Activated naive CD8-positive, alpha-beta T cell treated with anti-CD3 and anti-CD28 coated beads, Interleukin-2, amount 10 ng/mL, durations not matched to agents 7 days and 5 days (primary cell): ENCODE results near the gene SYP. TPM values are rescaled to one million over a fixed set of nuclear protein-coding genes. Genes with fewer than 3 reads are reported as not detected.

Source experiments
- ATAC-seq: fragments of 150-1000 bp; cut with Tn5 transposase; one replicate; pipeline ENCODE4 v1.10.0; 2021; ENCODE audit warnings: low read depth, moderate library complexity
- POLR2A ChIA-PET: fragments of 350-600 bp; sonication (Branson Sonifier 250); formaldehyde crosslinking; loops from one replicate; lab custom pipeline; 2021; ENCODE audit warnings: antibody characterized with exemption; lab: Charles Lee
- DNase-seq: peaks from one replicate; pipeline ENCODE4 v3.0.0; 2021
- H3K27ac Mint-ChIP-seq: one replicate; pipeline ENCODE4 v1.8.0; 2022; ENCODE audit warnings: mild to moderate bottlenecking, mixed read lengths
- H3K27me3 Mint-ChIP-seq: one replicate; pipeline ENCODE4 v1.8.0; 2022; ENCODE audit warnings: mild to moderate bottlenecking, moderate library complexity, mixed read lengths
- H3K36me3 Mint-ChIP-seq: one replicate; pipeline ENCODE4 v1.8.0; 2021; ENCODE audit warnings: mild to moderate bottlenecking, mixed read lengths
- H3K4me1 Mint-ChIP-seq: one replicate; pipeline ENCODE4 v1.8.0; 2021; ENCODE audit warnings: mixed read lengths
- H3K4me3 Mint-ChIP-seq: one replicate; pipeline ENCODE4 v1.8.0; 2022; ENCODE audit warnings: mild to moderate bottlenecking, moderate library complexity, mixed read lengths
- H3K9me3 Mint-ChIP-seq: one replicate; pipeline ENCODE4 v1.8.0; 2021; ENCODE audit warnings: mixed read lengths
- total RNA-seq, 2 experiments: library from RNA; stranded (reverse); gene quantifications; one replicate each; pipeline ENCODE4 v1.2.3, GENCODE V29; 2021

SYP gene
- total RNA-seq, 2 experiments from 2014 or later: 2.6 to 3.6 TPM

DNA sequence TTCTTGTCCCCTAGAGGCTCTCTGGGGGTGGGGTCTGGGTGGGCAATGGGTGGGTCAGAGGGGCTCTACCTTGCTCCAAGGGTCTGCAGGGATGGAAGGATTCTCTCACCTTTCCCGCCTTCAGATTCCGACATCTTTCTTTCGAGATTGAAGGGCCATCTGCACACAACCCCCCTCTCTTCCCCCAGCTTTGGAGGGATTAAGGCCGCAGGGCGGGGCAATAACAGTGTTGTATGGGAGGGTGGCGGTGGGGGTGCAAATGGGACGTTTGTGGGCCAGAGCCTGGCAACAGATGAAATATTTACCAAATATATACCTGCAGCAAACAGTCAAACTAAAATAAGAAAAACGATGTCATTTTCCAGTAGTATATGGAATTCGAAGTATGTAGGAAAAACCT is 33.2 kb upstream of the SYP start, which contains the start of gene CACNA1F:
Gene CACNA1F, minus strand, starts transcription at position 165 of the 400 bp plus-strand sequence. Its CDS starts 31 bp downstream, at position 134.
- no peaks in the 10 kb centered on the region for H3K27me3 Mint-ChIP-seq
- no peaks in the 10 kb centered on the region for H3K9me3 Mint-ChIP-seq
- POLR2A ChIA-PET: no interaction called here
- no peak within 1 kb of the TSS for H3K4me3 Mint-ChIP-seq
- H3K27ac Mint-ChIP-seq: peak within 1 kb of the TSS; percentile 45
- ATAC-seq (no peak), DNase-seq (no peak)
- peaks cover 27% of the 10 kb centered on the region for H3K4me1 Mint-ChIP-seq
- H3K36me3 Mint-ChIP-seq: no peaks in the 10 kb centered on the region

- POLR2A ChIA-PET: no interaction called here
- ATAC-seq: no peak
- no peak for DNase-seq
- Mint-ChIP-seq H3K36me3 (no peaks in the 10 kb centered on the region), H3K4me3 (no peak overlapping the region), H3K4me1 (peaks cover 27% of the 10 kb centered on the region), H3K9me3 (no peaks in the 10 kb centered on the region), H3K27me3 (no peaks in the 10 kb centered on the region), H3K27ac (peak overlapping the region; percentile 45)
Measured at GRCh38 chrX:49232525-49232924, 32.5 kb upstream of the SYP start.

DNA sequence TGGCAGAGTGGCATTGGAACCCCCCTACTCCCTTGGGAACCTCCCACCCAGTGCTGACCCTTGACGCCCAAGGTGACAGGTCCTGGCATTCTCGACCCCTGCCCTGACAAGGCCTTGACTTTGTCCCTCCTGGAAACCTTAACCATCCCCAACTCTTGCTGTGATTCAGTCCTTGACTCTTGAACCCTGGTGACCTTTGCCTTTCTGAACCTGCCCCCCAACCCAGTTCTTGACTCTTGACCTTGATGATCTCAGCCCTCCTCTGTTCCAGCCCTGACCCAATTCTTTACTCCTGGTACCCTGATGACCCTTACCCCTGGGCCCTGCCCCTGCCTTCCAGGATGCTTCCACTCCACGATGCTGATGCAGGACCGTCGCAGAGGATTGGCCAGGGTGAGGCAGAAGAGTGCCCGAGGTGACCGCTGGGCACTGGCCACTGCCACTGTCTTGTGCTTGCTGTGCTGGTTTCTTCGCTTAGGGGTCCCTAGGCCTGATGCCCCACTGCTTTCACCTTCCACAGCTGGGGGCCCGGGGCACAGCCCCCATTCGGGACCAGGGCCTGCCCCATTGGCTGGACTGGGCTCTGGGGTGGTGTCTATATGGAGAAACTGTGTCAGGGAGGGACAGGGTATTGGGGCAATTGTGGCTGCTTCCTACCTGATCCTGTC is 31.5 kb upstream of the SYP start:
- Mint-ChIP-seq H3K4me3 (peak overlapping the region; percentile 81), H3K27ac (peak overlapping the region; percentile 90), H3K27me3 (no peaks in the 10 kb centered on the region), H3K4me1 (peaks cover 19% of the 10 kb centered on the region), H3K36me3 (no peaks in the 10 kb centered on the region), H3K9me3 (no peaks in the 10 kb centered on the region)
- DNase-seq (no peak), ATAC-seq (no peak)
- POLR2A ChIA-PET: interaction anchor here (1.0 to 1.7 kb wide), 2 partner anchors 31 to 430 kb away, joined by 3 to 4 read pairs; partner anchors contain the start of genes HDAC6 and SYP

DNA sequence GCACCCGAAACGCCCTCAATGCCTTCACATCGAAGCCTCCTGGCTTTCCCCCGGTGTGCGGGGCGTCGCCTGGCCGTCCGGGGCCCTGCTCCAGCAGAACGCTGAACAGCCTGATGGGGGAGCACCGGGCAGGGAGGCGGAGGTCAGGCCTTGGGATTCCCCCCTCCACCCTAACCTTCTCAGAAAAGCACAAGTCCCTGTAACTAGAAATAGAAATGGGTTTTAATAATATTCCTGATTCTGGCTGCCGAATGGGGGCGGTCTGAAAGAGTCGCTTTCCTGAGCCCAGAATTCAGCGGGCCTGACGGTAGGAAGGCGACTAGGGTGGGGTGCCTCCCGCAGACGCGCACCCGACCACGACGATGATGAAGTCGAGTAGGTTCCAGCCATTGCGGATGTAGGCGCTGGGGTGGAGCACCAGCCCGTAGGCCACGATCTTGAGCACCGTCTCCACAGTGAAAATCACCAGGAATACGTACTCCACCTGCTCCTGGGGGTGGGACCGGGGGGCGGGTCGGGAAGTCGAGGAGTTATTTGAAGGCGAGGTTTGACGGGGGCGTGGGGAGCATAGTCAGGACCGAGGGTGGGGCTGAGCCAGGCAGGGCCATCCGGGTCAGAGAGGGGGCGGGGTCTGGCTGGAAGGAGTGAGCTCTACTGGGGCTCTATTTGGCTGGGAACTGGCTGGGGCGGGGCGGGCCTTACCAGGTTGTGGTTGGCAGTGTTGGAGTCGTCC is 30.7 kb upstream of the SYP start:
- Mint-ChIP-seq H3K27me3 (no peaks in the 10 kb centered on the region), H3K27ac (peak overlapping the region; percentile 90)
- POLR2A ChIA-PET: interaction anchor here (0.8 to 1.7 kb wide), 4 partner anchors 30 to 429 kb away, joined by 3 to 4 read pairs (median 4); partner anchors contain the start of genes HDAC6 and SYP

GRCh38 chrX:49228185-49228584 is 28.2 kb upstream of the SYP start:
- ATAC-seq: no peak
- POLR2A ChIA-PET: no interaction called here
- DNase-seq: no peak
- Mint-ChIP-seq H3K36me3 (no peaks in the 10 kb centered on the region), H3K4me3 (no peak overlapping the region), H3K27ac (no peak overlapping the region), H3K4me1 (peaks cover 17% of the 10 kb centered on the region), H3K9me3 (no peaks in the 10 kb centered on the region), H3K27me3 (no peaks in the 10 kb centered on the region)

More for the DNA sequence above, 30.7 kb upstream of the SYP start:
- peak; percentile 74 for DNase-seq
- no peaks in the 10 kb centered on the region for H3K9me3 Mint-ChIP-seq
- H3K4me1 Mint-ChIP-seq: peaks cover 19% of the 10 kb centered on the region
- no peaks in the 10 kb centered on the region for H3K36me3 Mint-ChIP-seq
- H3K4me3 Mint-ChIP-seq: peak overlapping the region; percentile 81
- peak; percentile 80 for ATAC-seq

- no peak overlapping the region for H3K4me3 Mint-ChIP-seq
- H3K9me3 Mint-ChIP-seq: no peaks in the 10 kb centered on the region
- no peak overlapping the region for H3K27ac Mint-ChIP-seq
- ATAC-seq (no peak), DNase-seq (no peak)
- peaks cover 16% of the 10 kb centered on the region for H3K4me1 Mint-ChIP-seq
- POLR2A ChIA-PET: no interaction called here
- no peaks in the 10 kb centered on the region for H3K36me3 Mint-ChIP-seq
- no peaks in the 10 kb centered on the region for H3K27me3 Mint-ChIP-seq
Measured at GRCh38 chrX:49227726-49228125, 27.7 kb upstream of the SYP start.

DNA sequence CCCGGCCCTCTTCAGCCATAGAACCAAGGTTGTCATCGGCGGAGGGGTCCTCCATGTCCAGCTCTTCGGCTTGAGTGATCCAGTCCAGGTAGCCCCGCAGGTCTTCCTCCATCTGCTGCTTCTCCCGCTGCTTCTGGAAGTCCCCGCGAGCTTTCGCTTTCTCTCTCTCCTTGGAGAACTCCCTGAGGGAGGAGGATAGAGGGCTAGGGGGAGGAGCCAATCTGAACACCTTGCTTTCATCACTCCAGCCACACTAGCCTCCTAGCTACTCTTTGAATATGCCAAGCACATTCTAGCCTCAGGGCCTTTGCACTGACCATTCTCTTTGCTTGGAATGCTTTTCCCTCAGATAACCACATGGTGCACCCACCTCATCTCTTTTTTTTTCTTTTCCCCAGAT is 27.0 kb upstream of the SYP start:
- peaks cover 14% of the 10 kb centered on the region for H3K4me1 Mint-ChIP-seq
- H3K36me3 Mint-ChIP-seq: no peaks in the 10 kb centered on the region
- H3K27me3 Mint-ChIP-seq: no peaks in the 10 kb centered on the region
- DNase-seq: no peak
- H3K27ac Mint-ChIP-seq: no peak overlapping the region
- H3K9me3 Mint-ChIP-seq: no peaks in the 10 kb centered on the region
- H3K4me3 Mint-ChIP-seq: no peak overlapping the region
- no peak for ATAC-seq
- POLR2A ChIA-PET: no interaction called here

- Mint-ChIP-seq H3K4me3 (no peak overlapping the region), H3K27me3 (no peaks in the 10 kb centered on the region), H3K27ac (no peak overlapping the region), H3K36me3 (no peaks in the 10 kb centered on the region), H3K4me1 (peaks cover 8% of the 10 kb centered on the region), H3K9me3 (no peaks in the 10 kb centered on the region)
- ATAC-seq (no peak), DNase-seq (no peak)
- POLR2A ChIA-PET: no interaction called here
Measured at GRCh38 chrX:49225858-49226257, 25.9 kb upstream of the SYP start.

GRCh38 chrX:49221868-49222267 is 21.9 kb upstream of the SYP start:
- ATAC-seq (no peak), DNase-seq (no peak)
- Mint-ChIP-seq H3K4me3 (no peak overlapping the region), H3K4me1 (peaks cover 1% of the 10 kb centered on the region), H3K27ac (no peak overlapping the region), H3K27me3 (no peaks in the 10 kb centered on the region), H3K36me3 (no peaks in the 10 kb centered on the region), H3K9me3 (no peaks in the 10 kb centered on the region)
- POLR2A ChIA-PET: no interaction called here

DNA sequence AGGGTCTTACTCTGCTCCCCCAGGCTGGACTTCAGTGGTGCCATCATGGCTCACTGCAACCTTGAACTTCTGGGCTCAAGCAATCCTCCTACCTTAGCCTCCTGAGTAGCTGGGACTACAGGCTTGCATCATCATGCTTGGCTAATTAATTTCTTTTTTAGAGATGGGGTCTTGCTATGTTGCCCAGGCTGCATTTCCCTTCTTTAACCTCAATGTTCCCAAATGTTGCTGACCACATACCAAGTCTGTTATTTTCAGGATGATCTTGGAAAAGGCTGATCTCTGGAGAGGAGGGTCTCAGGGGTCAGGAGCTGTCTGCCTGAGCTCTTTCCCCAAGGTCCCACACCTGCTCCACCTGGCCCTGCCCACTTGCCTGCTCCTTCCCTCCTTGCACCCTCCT is 20.1 kb upstream of the SYP start:
- Mint-ChIP-seq H3K9me3 (no peaks in the 10 kb centered on the region), H3K36me3 (no peaks in the 10 kb centered on the region), H3K4me1 (peaks cover 1% of the 10 kb centered on the region), H3K4me3 (no peak overlapping the region), H3K27ac (no peak overlapping the region), H3K27me3 (no peaks in the 10 kb centered on the region)
- no peak for ATAC-seq
- POLR2A ChIA-PET: no interaction called here
- no peak for DNase-seq

DNA sequence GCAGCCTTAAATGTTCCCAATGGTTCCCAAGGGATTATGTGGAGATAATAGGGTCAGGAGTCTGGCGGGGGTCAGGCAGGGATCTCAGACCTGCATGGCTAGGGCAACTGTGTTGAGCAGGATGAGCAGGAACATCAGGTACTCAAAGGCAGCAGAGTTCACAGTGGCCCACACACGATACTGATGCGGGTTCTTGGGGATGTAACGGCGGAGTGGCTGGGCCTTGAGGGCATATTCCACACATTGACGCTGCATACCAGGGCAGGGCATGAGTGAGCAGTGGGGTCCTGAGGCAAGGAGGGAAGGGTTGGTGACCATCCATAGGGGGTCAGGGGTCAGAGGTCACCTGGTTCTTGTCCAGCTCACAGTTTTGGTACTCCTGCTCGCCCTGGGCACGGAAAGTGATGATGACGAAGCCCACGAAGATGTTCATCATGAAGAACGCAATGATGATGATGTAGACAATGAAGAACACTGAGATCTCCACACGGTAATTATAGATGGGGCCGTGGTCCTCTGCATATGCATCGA is 15.1 kb upstream of the SYP start:
- POLR2A ChIA-PET: no interaction called here
- DNase-seq: no peak
- no peaks in the 10 kb centered on the region for H3K36me3 Mint-ChIP-seq
- no peaks in the 10 kb centered on the region for H3K9me3 Mint-ChIP-seq
- H3K4me3 Mint-ChIP-seq: no peak overlapping the region
- H3K27me3 Mint-ChIP-seq: no peaks in the 10 kb centered on the region
- no peaks in the 10 kb centered on the region for H3K4me1 Mint-ChIP-seq
- no peak overlapping the region for H3K27ac Mint-ChIP-seq
- ATAC-seq: no peak

DNA sequence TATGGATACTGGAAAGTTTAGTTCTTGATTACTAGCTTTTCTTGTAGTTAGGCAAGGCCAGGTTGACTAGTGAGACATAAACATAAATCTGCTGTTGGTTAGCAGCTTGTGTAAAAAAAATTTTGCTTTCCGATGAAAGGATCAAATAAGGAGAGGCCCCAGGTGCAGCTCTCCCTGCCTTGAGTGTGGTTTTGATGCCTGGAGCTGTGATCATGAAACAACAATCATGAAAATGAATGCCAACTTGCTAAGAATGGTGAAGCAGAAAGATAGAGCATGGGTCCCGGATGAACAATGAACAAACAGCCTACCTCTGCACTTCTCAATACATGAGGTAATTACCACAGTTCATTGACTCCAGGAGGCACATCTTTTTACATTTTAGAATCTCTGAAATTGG is 14.4 kb upstream of the SYP start:
- POLR2A ChIA-PET: no interaction called here
- ATAC-seq: no peak
- Mint-ChIP-seq H3K27me3 (no peaks in the 10 kb centered on the region), H3K27ac (no peak overlapping the region), H3K4me3 (no peak overlapping the region), H3K9me3 (no peaks in the 10 kb centered on the region), H3K36me3 (no peaks in the 10 kb centered on the region), H3K4me1 (peaks cover 2% of the 10 kb centered on the region)
- DNase-seq: no peak

- no peak for DNase-seq
- H3K4me1 Mint-ChIP-seq: peaks cover 5% of the 10 kb centered on the region
- no peak for ATAC-seq
- H3K36me3 Mint-ChIP-seq: no peaks in the 10 kb centered on the region
- H3K27me3 Mint-ChIP-seq: no peaks in the 10 kb centered on the region
- POLR2A ChIA-PET: no interaction called here
- no peak overlapping the region for H3K4me3 Mint-ChIP-seq
- no peaks in the 10 kb centered on the region for H3K9me3 Mint-ChIP-seq
- no peak overlapping the region for H3K27ac Mint-ChIP-seq
Measured at GRCh38 chrX:49212861-49213260, 12.9 kb upstream of the SYP start.

- Mint-ChIP-seq H3K4me3 (no peak overlapping the region), H3K27ac (no peak overlapping the region), H3K27me3 (no peaks in the 10 kb centered on the region), H3K36me3 (no peaks in the 10 kb centered on the region), H3K4me1 (peaks cover 5% of the 10 kb centered on the region), H3K9me3 (no peaks in the 10 kb centered on the region)
- ATAC-seq (no peak), DNase-seq (no peak)
- POLR2A ChIA-PET: no interaction called here
Measured at GRCh38 chrX:49212209-49212608, 12.2 kb upstream of the SYP start.
